ENCODE measurements around the gene CHMP6. TPM values are rescaled to one million over a fixed set of nuclear protein-coding genes. Genes with fewer than 3 reads are reported as not detected.

Gene CHMP6
- total RNA-seq: 15.9 TPM
- long read RNA-seq, transcript CHMP6-201 (8 exons, 1,664 nt): major isoform, 70 of 76 reads
- long read RNA-seq, partial matches to known transcripts: 3 of 76 reads
- long read RNA-seq, other reads (novel, unspliced or antisense): 3 of 76 reads

DNA sequence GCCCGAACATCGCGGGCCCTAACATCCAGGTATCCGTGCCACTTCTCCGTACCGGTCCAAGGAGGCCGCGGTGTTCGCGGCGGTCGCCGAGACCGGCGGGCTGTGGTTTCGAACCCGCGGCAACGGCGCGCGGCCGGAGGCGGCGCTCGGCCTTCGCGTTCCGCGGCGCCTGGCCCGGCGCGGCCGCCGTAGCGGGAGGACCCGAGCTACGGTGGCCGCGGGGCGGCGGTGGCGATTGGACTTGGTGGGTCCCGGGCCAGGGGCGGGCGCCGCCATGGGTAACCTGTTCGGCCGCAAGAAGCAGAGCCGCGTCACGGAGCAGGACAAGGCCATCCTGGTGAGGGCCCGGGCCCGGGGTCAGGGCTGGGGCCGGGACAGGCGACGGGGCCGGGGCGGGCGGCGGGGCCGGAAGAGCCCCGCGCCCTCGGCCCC is at the start of gene CHMP6:
Gene CHMP6 (plus strand): TSS at position 197 of the 432 bp plus-strand sequence. CDS start 78 bp downstream, at position 275.
- Histone ChIP-seq H3K27ac (replicated peaks) (peak within 1 kb of the TSS; percentile 76), H3K4me3 (peak within 1 kb of the TSS; percentile 85), H3K9me3 (replicated peaks) (no peaks in the 10 kb centered on the region), H3K4me1 (peaks cover 48% of the 10 kb centered on the region), H3K36me3 (peaks cover 19% of the 10 kb centered on the region), H3K27me3 (ENCODE audit: low read depth) (peaks cover 8% of the 10 kb centered on the region)
- intact Hi-C loops (cut with micrococcal nuclease): no loop called here
- peak; percentile 79 for DNase-seq
- TF ChIP-seq, protein P1, sequence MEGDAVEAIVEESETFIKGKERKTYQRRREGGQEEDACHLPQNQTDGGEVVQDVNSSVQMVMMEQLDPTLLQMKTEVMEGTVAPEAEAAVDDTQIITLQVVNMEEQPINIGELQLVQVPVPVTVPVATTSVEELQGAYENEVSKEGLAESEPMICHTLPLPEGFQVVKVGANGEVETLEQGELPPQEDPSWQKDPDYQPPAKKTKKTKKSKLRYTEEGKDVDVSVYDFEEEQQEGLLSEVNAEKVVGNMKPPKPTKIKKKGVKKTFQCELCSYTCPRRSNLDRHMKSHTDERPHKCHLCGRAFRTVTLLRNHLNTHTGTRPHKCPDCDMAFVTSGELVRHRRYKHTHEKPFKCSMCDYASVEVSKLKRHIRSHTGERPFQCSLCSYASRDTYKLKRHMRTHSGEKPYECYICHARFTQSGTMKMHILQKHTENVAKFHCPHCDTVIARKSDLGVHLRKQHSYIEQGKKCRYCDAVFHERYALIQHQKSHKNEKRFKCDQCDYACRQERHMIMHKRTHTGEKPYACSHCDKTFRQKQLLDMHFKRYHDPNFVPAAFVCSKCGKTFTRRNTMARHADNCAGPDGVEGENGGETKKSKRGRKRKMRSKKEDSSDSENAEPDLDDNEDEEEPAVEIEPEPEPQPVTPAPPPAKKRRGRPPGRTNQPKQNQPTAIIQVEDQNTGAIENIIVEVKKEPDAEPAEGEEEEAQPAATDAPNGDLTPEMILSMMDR (IDR thresholded peaks at IDR 0.05; ENCODE audit: borderline replicate concordance): peak; percentile 54

DNA sequence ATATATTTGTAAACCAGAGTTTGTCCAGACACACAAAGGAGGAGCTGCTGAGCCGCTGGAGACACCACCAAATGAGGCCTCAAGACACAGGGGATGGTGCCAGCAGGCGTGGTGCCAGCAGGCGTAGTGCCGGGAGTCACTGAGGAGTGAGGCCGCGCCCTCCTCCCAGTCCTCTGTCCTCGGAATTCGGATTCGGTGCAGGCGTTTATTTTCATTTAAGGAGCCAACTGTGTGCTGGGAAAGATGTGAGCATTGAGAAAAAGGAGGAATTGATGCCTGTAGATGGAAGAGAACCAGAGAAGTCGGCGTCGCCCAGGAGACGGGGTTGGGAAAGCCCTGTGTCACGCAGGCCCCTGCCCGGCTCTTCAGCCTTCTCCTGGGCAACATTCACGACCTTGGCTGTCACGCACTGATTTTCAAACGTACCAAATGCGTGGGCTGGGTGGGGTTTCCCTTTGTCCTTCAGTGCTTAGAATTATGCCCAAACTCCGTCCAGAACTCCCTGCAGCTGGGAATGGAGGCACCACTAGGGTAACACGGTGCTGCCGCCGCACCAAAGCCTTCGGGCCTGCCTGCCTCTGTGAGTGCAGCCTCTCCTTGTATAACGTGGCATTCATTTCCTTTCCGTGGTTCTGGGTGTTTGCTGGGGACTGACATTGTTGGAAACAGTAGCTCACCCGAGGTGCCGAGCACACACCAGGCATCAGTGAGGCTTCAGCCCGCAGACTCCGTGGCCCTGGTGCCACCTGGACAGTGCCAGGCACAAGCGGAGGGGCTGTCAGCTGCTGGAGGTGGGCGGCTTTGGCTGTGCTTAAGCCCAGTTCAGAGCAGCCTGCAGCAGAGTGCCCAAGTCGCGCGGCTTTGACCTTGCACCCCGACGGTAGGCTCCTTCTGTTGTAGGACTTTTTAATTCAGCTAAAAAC is 49.0 kb upstream of the CHMP6 start:
- Histone ChIP-seq H3K4me1 (peaks cover 23% of the 10 kb centered on the region), H3K9me3 (replicated peaks) (peaks cover 3% of the 10 kb centered on the region), H3K4me3 (peak overlapping the region; percentile 29), H3K27ac (replicated peaks) (peak overlapping the region; percentile 38), H3K36me3 (peaks cover 45% of the 10 kb centered on the region), H3K27me3 (ENCODE audit: low read depth) (no peaks in the 10 kb centered on the region)
- peak; percentile 95 for DNase-seq
- intact Hi-C loops (cut with micrococcal nuclease): no loop called here
- TF ChIP-seq, protein P1 (IDR thresholded peaks at IDR 0.05; ENCODE audit: borderline replicate concordance): peak; percentile 37

DNA sequence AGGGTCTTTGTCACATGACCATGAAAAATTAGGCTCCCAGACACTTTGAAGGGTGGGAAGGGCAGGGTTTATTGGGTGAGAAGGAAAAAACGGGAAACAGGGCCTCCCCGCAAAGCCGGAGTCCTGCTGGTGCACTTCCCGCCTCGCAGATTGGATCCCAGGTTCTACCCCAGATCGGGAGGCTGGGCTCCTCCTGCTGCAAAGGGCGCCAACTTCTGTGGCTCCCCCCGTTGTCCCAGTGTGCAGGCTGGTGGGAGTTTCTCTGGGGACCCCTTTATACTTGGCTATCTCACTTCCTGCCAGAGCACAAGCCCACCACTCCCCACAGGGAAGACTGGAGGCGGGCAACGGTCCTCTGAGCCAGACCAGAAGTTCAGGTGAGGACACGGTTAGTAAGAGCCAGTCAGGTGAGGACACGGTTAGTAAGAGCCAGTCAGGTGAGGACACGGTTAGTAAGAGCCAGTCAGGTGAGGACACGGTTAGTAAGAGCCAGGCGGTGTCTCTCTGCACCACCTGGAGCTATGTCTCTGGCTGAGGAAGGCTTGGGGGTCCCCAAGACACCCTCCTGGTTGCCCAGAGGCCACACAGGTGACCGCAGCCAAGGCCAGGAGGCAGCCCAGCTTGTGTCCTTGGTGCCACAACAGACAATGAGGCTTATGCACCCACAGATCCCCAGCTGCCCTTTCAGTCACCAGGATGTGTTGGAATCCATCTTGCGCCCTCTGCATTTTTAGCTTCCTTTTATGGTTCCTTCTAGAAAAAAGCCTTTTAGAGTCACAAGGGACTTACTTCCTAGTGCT is 48.1 kb upstream of the CHMP6 start:
- peak overlapping the region; percentile 38 for H3K27ac ChIP-seq (replicated peaks)
- no peak for DNase-seq

GRCh38 chr17:80944326-80944725 is 47.3 kb upstream of the CHMP6 start:
- TF ChIP-seq, protein P1 (IDR thresholded peaks at IDR 0.05; ENCODE audit: borderline replicate concordance): no peak
- peaks cover 40% of the 10 kb centered on the region for H3K36me3 ChIP-seq
- no peaks in the 10 kb centered on the region for H3K27me3 ChIP-seq (ENCODE audit: low read depth)
- peaks cover 26% of the 10 kb centered on the region for H3K4me1 ChIP-seq
- H3K4me3 ChIP-seq: no peak overlapping the region
- DNase-seq: no peak
- H3K27ac ChIP-seq (replicated peaks): no peak overlapping the region
- intact Hi-C loops (cut with micrococcal nuclease): no loop called here
- peaks cover 3% of the 10 kb centered on the region for H3K9me3 ChIP-seq (replicated peaks)

More for the DNA sequence above, 48.1 kb upstream of the CHMP6 start:
- Histone ChIP-seq H3K27me3 (ENCODE audit: low read depth) (no peaks in the 10 kb centered on the region), H3K9me3 (replicated peaks) (peaks cover 3% of the 10 kb centered on the region), H3K4me3 (no peak overlapping the region), H3K36me3 (peaks cover 45% of the 10 kb centered on the region), H3K4me1 (peaks cover 23% of the 10 kb centered on the region)
- intact Hi-C loops (cut with micrococcal nuclease): no loop called here
- TF ChIP-seq, protein P1 (IDR thresholded peaks at IDR 0.05; ENCODE audit: borderline replicate concordance): no peak

DNA sequence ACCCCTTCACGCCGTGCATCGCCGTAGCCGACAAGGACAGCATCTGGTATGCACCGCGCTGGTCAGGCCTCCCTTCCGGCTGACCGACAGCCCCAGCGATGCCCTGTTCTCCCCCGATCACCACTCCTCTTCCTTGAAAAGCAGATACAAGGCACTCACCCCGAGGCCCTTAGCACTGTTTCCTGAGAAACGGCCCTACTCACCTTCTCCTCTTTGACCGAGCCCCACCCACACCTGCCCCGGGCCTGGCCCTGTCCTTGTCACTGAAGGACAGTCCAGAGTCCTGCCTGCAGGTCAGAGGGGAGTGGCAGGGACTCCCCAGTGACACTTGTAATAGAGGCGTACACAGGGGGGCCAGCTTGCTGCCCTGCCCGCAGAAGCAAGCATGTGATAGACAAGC is 45.9 kb upstream of the CHMP6 start:
- Histone ChIP-seq H3K4me3 (no peak overlapping the region), H3K27me3 (ENCODE audit: low read depth) (no peaks in the 10 kb centered on the region), H3K27ac (replicated peaks) (no peak overlapping the region), H3K36me3 (peaks cover 43% of the 10 kb centered on the region), H3K9me3 (replicated peaks) (peaks cover 3% of the 10 kb centered on the region), H3K4me1 (peaks cover 33% of the 10 kb centered on the region)
- DNase-seq: peak; percentile 8
- intact Hi-C loops (cut with micrococcal nuclease): no loop called here
- TF ChIP-seq, protein P1 (IDR thresholded peaks at IDR 0.05; ENCODE audit: borderline replicate concordance): no peak
